Subcutaneous adipose tissue (tissue), 4 donors: ENCODE data around the gene PKMYT1. TPM values are rescaled to one million over a fixed set of nuclear protein-coding genes. Genes with fewer than 3 reads are reported as not detected.

Source experiments
- CTCF ChIP-seq: fragments of 450-650 bp; IDR thresholded peaks from one replicate; pipeline ENCODE4 v1.5.1; 2016; ENCODE audit warnings: low read depth, mild to moderate bottlenecking, control low read depth, antibody characterized with exemption, moderate library complexity
- total RNA-seq, 4 donors: library from RNA; depleted of rRNA; stranded (reverse); fragments of >200 nt; gene quantifications; one replicate each; pipeline ENCODE4 v1.1.0, GENCODE V29; 2016

PKMYT1 gene
- total RNA-seq, 4 donors from 2014 or later: 1.5 to 2.0 (median 1.8) TPM; not detected in 1

DNA sequence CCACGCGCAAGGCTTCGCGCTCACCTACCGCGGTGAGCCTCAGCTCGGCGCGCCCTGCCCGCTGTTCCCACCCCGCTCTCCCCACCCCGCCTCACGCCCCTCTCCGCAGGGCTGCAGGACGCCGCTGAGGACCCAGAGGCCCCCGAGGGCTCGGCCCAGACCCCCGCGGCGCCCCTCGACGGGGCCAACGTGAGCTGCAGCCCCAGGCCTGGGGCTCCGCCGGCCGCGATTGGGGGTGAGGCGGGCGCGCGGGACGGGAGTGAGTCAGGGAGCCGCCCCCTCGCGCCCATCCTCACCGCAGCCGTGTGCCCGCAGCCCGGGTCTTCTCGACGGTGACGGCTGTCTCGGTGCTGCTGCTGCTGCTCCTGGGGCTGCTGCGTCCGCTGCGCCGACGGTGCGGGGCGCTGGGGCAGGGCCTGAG lies 13.0 kb downstream of the PKMYT1 start:
- no peak for TF ChIP-seq CTCF

DNA sequence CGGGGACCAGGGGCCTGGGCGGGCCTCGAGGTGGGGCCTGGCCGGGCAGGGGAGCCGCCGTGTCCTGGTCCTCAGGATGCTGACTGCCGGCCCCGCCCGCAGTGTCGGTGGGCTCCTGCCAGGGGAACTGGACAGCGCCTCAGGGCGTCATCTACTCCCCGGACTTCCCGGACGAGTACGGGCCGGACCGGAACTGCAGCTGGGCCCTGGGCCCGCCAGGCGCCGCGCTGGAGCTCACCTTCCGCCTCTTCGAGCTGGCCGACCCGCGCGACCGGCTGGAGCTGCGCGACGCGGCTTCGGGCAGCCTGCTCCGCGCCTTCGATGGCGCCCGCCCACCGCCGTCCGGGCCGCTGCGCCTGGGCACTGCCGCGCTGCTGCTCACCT lies 13.4 kb downstream of the PKMYT1 start:
- no peak for TF ChIP-seq CTCF

- no peak for TF ChIP-seq CTCF
Observed at GRCh38 chr16:2966043-2966807, 14.0 kb downstream of the PKMYT1 start.

GRCh38 chr16:2964475-2965336 lies 15.5 kb downstream of the PKMYT1 start:
- TF ChIP-seq CTCF: no peak

DNA sequence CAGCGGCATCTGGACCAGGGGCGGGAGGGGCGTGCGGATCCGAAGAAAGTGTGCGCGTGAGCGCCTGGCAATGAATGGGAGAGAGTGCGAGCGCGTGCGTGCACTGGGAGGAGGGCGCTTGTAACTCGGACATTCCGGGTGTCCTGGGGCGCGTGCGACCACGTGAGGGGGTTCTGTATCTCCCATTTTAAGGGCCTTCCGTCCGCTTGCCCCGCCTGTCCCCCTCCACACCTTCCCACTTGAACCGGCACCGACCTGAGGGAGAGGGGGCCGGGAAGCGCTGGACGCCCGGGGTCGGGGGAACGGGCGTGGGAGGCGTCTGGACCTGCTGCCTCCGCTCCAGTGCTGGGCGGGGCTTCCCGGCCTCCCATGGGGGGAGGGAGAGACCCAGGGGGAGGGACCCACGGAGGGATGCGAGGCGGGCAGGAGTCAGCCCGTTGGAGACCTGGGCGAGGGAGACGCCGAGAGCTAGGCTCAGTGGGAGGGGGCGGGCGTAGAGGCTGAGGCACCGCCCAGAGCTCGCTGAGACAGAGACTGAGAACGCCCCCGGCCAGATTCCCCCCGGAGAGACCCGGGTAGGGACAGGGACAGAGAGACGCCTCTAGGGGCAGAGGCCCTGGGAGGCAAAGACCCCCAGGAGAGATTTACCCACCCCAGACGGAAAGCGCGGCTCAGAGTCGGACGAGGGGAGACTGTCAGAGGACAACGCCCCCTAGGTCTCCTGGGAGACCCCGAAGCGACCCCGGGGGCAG lies 16.3 kb downstream of the PKMYT1 start, which contains the start of gene KREMEN2:
Gene KREMEN2 (plus strand): TSS at position 553 of the 752 bp plus-strand sequence. CDS start 246 bp downstream, outside the sequence.
- TF ChIP-seq CTCF: no peak

GRCh38 chr16:2963074-2963722 lies 17.0 kb downstream of the PKMYT1 start:
- no peak for TF ChIP-seq CTCF
